Endothelial cell of coronary artery (primary cell): Measurements from ENCODE around the gene MORN5. TPM values are rescaled to one million over a fixed set of nuclear protein-coding genes. Genes with fewer than 3 reads are reported as not detected.

ENCODE experiments used
- total RNA-seq: library from RNA; depleted of rRNA; stranded (reverse); fragments of >200 nt; gene quantifications from 2 replicates; pipeline ENCODE4 v1.2.3, GENCODE V29; 2014

Gene MORN5
- not detected in 2 replicates for total RNA-seq

GRCh38 chr9:122159026-122159924 lies at the start of gene MORN5, which contains the start of gene NDUFA8:
Gene MORN5, plus strand, starts transcription at chr9:122159908. Its CDS starts 65 bp downstream, at chr9:122159973.
Gene NDUFA8, minus strand, starts transcription at chr9:122159779. Its CDS starts 102 bp downstream, at chr9:122159677.

GRCh38 chr9:122228568-122229484 lies 69.1 kb downstream of the MORN5 start, which contains the start of gene LHX6:
Gene LHX6, minus strand, starts transcription at chr9:122228957. Its CDS starts 217 bp downstream, at chr9:122228740.

Other genes starting within 250 kb of the MORN5 start
- gene TTLL11, start 66.6 kb upstream of the MORN5 start, total RNA-seq, result 2.7 and 4.8 TPM in 2 replicates
- gene NDUFA8, start 129 bp upstream of the MORN5 start, total RNA-seq, result 45.3 and 49.8 TPM in 2 replicates
- 0.27 and 1.3 TPM in 2 replicates for gene LHX6, start 69.0 kb downstream of the MORN5 start, total RNA-seq
- 6.7 and 7.4 TPM in 2 replicates for gene RBM18, start 104.9 kb downstream of the MORN5 start, total RNA-seq
- gene MRRF, start 105.0 kb downstream of the MORN5 start, total RNA-seq, result 34.3 and 34.9 TPM in 2 replicates
- 0.81 and 1.8 TPM in 2 replicates for gene PTGS1, start 211.1 kb downstream of the MORN5 start, total RNA-seq